Panc1 (cell line): ENCODE data around the gene RHOT2. TPM values are rescaled to one million over a fixed set of nuclear protein-coding genes. Genes with fewer than 3 reads are reported as not detected.

Source experiments
- ATAC-seq: fragments of 200-7000 bp; cut with Tn5 transposase; 2 replicates; pipeline ENCODE4 v1.9.1; 2020; ENCODE audit warnings: mild to moderate bottlenecking, moderate library complexity
- BruUV-seq: library from RNA; stranded (reverse); fragments of 400-500 nt; replicated peaks from 2 replicates; lab custom pipeline; 2021; lab: Mats Ljungman, UMichigan
- CTCF ChIA-PET: fragments of 300-600 bp; sonication (Branson Sonifier 250); formaldehyde crosslinking; loops from one replicate; lab custom pipeline; 2022; ENCODE audit warnings: antibody characterized with exemption; lab: Charles Lee
- POLR2A ChIA-PET: fragments of 300-600 bp; sonication (Branson Sonifier 250); formaldehyde crosslinking; loops from one replicate; lab custom pipeline; 2022; ENCODE audit warnings: antibody characterized with exemption; lab: Charles Lee
- DNase-seq: peaks from one replicate; pipeline ENCODE4 v3.0.0-alpha.2; 2010; ENCODE audit warnings: low read depth, low spot score
- H3K27ac ChIP-seq: 2 replicates; pipeline ENCODE4 v1.5.1; 2011; ENCODE audit warnings: mild to moderate bottlenecking, low read length, inconsistent platforms
- H3K27me3 ChIP-seq: fragments of 200-500 bp; sonication (Bioruptor generic); 2 replicates; pipeline ENCODE4 v1.6.0; 2014; ENCODE audit warnings: low read length, inconsistent platforms; ENCODE audit not compliant: control insufficient read depth, insufficient read depth
- H3K36me3 ChIP-seq: fragments of 200-500 bp; sonication (Bioruptor generic); 2 replicates; pipeline ENCODE4 v1.5.1; 2014; ENCODE audit warnings: inconsistent platforms, mild to moderate bottlenecking, low read length, moderate library complexity; ENCODE audit not compliant: control insufficient read depth, insufficient read depth
- H3K4me1 ChIP-seq: 2 replicates; pipeline ENCODE4 v1.5.1; 2011; ENCODE audit warnings: inconsistent platforms, mild to moderate bottlenecking, low read length, moderate library complexity; ENCODE audit not compliant: control insufficient read depth, insufficient read depth
- H3K4me3 ChIP-seq, 2 experiments: 2 replicates each; pipeline ENCODE4 v1.5.1; 2011 to 2012; ENCODE audit warnings: low read depth in 2 of 2, low read length in 2 of 2, mild to moderate bottlenecking in 2 of 2, inconsistent platforms in 1 of 2, moderate library complexity in 1 of 2
- H3K9me3 ChIP-seq: fragments of 200-500 bp; sonication (Bioruptor generic); 2 replicates; pipeline ENCODE4 v1.5.1; 2014; ENCODE audit warnings: low read depth, mild to moderate bottlenecking, inconsistent platforms, low read length, moderate library complexity; ENCODE audit not compliant: control insufficient read depth, insufficient read depth
- CTCF ChIP-seq: fragments of 450-650 bp; IDR thresholded peaks from 2 replicates; pipeline ENCODE4 v1.5.1; 2017; ENCODE audit warnings: mild to moderate bottlenecking
- POLR2AphosphoS5 ChIP-seq: IDR thresholded peaks from 2 replicates; pipeline ENCODE4 v1.6.1; 2012; ENCODE audit warnings: mild to moderate bottlenecking, low read depth, low read length, moderate library complexity
- REST ChIP-seq, 2 experiments: IDR thresholded peaks; 2 replicates each; pipeline ENCODE4 v1.6.1; 2011 to 2012; ENCODE audit warnings: low read depth in 2 of 2, control low read depth in 1 of 2, low read length in 1 of 2, mild to moderate bottlenecking in 1 of 2, moderate library complexity in 1 of 2; ENCODE audit not compliant: insufficient read depth in 1 of 2
- SIN3A ChIP-seq: IDR thresholded peaks from 2 replicates; pipeline ENCODE4 v1.6.1; 2012; ENCODE audit warnings: low read depth, mild to moderate bottlenecking, low read length, moderate library complexity, borderline replicate concordance; ENCODE audit not compliant: insufficient read depth
- TCF7L2 ChIP-seq: IDR thresholded peaks from 2 replicates; pipeline ENCODE4 v1.6.1; 2011; ENCODE audit warnings: mild to moderate bottlenecking, low read depth, low read length, inconsistent platforms
- in situ Hi-C: cut with HindIII; loops from 2 replicates; pipeline ENCODE4 v1.10.0; 2016; ENCODE audit warnings: low sequenced_read_pairs, low pct_unique_long_range_greater_than_20kb
- intact Hi-C: fragments of 100-400 bp; cut with micrococcal nuclease; formaldehyde crosslinking; loops from one replicate; pipeline ENCODE4 v1.10.0; 2022; ENCODE audit not compliant: unreplicated experiment
- total RNA-seq: library from RNA; stranded (reverse); gene quantifications from one replicate; pipeline ENCODE4 v1.2.1, GENCODE V29; 2021; ENCODE audit not compliant: unreplicated experiment

The RHOT2 gene
- total RNA-seq, 1 experiment from 2014 or later: 195 TPM

GRCh38 chr16:706189-707061 is 38.5 kb downstream of the RHOT2 start:
- in situ Hi-C loops: no loop called here
- peak; percentile 32 for ATAC-seq
- BruUV-seq: no TSS peak

More at GRCh38 chr16:706189-707061, 38.5 kb downstream of the RHOT2 start:
- POLR2A ChIA-PET: no interaction called here
- DNase-seq: no peak
- Histone ChIP-seq H3K36me3 (peaks cover 5% of the 10 kb centered on the region; the same call in 1 of the 2 replicates), H3K27ac (no peak overlapping the region), H3K4me1 (peaks cover 23% of the 10 kb centered on the region), H3K27me3 (no peaks in the 10 kb centered on the region), H3K9me3 (no peaks in the 10 kb centered on the region), H3K4me3 (peak overlapping the region; percentile 33 to 56)
- intact Hi-C loops: no loop called here
- no peak for TF ChIP-seq TCF7L2
- TF ChIP-seq POLR2AphosphoS5: no peak
- TF ChIP-seq REST (IDR thresholded peaks at IDR 0.05; ENCODE audit: insufficient read depth in 1 of 2, low read depth in 2 of 2, low read length in 1 of 2): no peak
- TF ChIP-seq SIN3A: no peak
- TF ChIP-seq CTCF: no peak
- CTCF ChIA-PET: no interaction called here
